ENCODE results near the gene MPRIP. TPM values are rescaled to one million over a fixed set of nuclear protein-coding genes. Genes with fewer than 3 reads are reported as not detected.

Gene MPRIP
- total RNA-seq, 1 experiment from 2014 or later: 443 TPM

GRCh38 chr17:17173921-17174320, 131.7 kb downstream of the MPRIP start:
- CTCF ChIA-PET: no interaction called here

DNA sequence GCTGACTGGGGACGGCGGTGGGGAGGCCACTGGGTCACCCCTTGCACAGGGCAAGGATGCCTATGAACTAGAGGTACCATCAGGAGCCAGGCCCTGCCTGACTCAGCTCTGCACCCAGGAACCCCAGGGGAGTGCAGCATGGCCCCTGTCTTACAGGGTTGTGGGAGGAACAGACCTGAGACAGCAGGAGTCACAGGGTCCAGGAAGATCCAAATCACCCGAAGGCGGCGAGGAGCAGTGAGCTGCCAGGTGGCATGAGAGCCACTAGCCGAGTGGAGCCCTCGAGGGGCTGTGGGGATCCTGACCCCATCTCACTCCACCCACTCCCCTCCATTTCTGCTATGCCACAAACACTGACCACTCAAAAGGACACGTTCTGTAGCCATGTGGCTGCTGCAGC, 133.1 kb downstream of the MPRIP start:
- H4K20me1 ChIP-seq (ENCODE audit: insufficient read depth): peaks cover 42% of the 10 kb centered on the region
- H3K4me3 ChIP-seq: no peak overlapping the region
- DNase-seq: no peak
- H3F3A ChIP-seq (ENCODE audit: insufficient read depth, low read depth): peaks cover 72% of the 10 kb centered on the region
- H3K4me1 ChIP-seq (replicated peaks; ENCODE audit: insufficient read depth): no peaks in the 10 kb centered on the region
- POLR2A ChIA-PET (ENCODE audit: unreplicated experiment): interaction anchor here (0.8 kb wide), 1 partner anchor 56 kb away, joined by 3 read pairs; no protein-coding TSS in a partner anchor
- intact Hi-C loops (cut with micrococcal nuclease; ENCODE audit: unreplicated experiment): no loop called here
- no peaks in the 10 kb centered on the region for H3K79me2 ChIP-seq (ENCODE audit: low read depth)
- no TSS peak for BruUV-seq (replicated peaks)
- CTCF ChIA-PET: no interaction called here
- TF ChIP-seq, protein P1, sequence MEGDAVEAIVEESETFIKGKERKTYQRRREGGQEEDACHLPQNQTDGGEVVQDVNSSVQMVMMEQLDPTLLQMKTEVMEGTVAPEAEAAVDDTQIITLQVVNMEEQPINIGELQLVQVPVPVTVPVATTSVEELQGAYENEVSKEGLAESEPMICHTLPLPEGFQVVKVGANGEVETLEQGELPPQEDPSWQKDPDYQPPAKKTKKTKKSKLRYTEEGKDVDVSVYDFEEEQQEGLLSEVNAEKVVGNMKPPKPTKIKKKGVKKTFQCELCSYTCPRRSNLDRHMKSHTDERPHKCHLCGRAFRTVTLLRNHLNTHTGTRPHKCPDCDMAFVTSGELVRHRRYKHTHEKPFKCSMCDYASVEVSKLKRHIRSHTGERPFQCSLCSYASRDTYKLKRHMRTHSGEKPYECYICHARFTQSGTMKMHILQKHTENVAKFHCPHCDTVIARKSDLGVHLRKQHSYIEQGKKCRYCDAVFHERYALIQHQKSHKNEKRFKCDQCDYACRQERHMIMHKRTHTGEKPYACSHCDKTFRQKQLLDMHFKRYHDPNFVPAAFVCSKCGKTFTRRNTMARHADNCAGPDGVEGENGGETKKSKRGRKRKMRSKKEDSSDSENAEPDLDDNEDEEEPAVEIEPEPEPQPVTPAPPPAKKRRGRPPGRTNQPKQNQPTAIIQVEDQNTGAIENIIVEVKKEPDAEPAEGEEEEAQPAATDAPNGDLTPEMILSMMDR (conservative IDR thresholded peaks at IDR 0.05): no peak
- TF ChIP-seq EZH2 (IDR thresholded peaks at IDR 0.05; ENCODE audit: low read depth): no peak
- peaks cover 69% of the 10 kb centered on the region for H3K36me3 ChIP-seq (ENCODE audit: low read depth)
- no peak overlapping the region for H2AFZ ChIP-seq
- no peaks in the 10 kb centered on the region for H3K9me3 ChIP-seq (ENCODE audit: insufficient read depth, low read depth)
- no peaks in the 10 kb centered on the region for H3K9me2 ChIP-seq (ENCODE audit: insufficient read depth)
- H3K27me3 ChIP-seq (ENCODE audit: insufficient read depth, low read depth): no peaks in the 10 kb centered on the region
- H3K4me2 ChIP-seq: no peak overlapping the region
- H3K27ac ChIP-seq: no peak overlapping the region

More at GRCh38 chr17:17173921-17174320, 131.7 kb downstream of the MPRIP start:
- Histone ChIP-seq H3K27me3 (ENCODE audit: insufficient read depth, low read depth) (no peaks in the 10 kb centered on the region), H2AFZ (no peak overlapping the region), H3K4me1 (replicated peaks; ENCODE audit: insufficient read depth) (no peaks in the 10 kb centered on the region), H3K79me2 (ENCODE audit: low read depth) (no peaks in the 10 kb centered on the region), H3K27ac (no peak overlapping the region), H3K4me2 (no peak overlapping the region), H4K20me1 (ENCODE audit: insufficient read depth) (peaks cover 41% of the 10 kb centered on the region), H3K4me3 (no peak overlapping the region), H3K9me2 (ENCODE audit: insufficient read depth) (no peaks in the 10 kb centered on the region), H3F3A (ENCODE audit: insufficient read depth, low read depth) (peaks cover 68% of the 10 kb centered on the region), H3K9me3 (ENCODE audit: insufficient read depth, low read depth) (no peaks in the 10 kb centered on the region), H3K36me3 (ENCODE audit: low read depth) (peaks cover 72% of the 10 kb centered on the region)
- no peak for TF ChIP-seq EZH2 (IDR thresholded peaks at IDR 0.05; ENCODE audit: low read depth)
- TF ChIP-seq, protein P1 (conservative IDR thresholded peaks at IDR 0.05): no peak
- no TSS peak for BruUV-seq (replicated peaks)
- intact Hi-C loops (cut with micrococcal nuclease; ENCODE audit: unreplicated experiment): no loop called here
- no peak for DNase-seq
- POLR2A ChIA-PET (ENCODE audit: unreplicated experiment): no interaction called here

DNA sequence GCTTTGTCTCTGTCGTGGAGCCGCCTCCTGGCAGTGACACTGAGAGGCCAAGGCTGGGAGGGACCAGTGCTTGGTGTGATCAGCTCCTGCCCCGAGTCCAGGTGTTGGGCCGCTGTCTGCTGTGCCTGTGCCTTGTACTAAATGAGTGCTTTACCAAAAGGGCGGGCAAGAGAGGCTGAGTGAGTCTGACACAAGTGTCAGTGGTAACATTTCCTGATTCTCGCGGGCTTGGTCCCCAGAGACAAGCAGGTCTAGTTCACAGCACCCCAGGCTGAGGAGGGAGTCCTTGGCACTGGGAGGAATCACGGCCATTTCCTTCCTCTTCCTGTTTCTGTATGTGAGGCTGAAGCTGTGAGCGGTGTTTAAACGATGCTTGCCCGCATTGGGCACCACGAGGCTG, 133.7 kb downstream of the MPRIP start:
- Histone ChIP-seq H3K9me3 (ENCODE audit: insufficient read depth, low read depth) (no peaks in the 10 kb centered on the region), H3K4me1 (replicated peaks; ENCODE audit: insufficient read depth) (no peaks in the 10 kb centered on the region), H3F3A (ENCODE audit: insufficient read depth, low read depth) (peaks cover 75% of the 10 kb centered on the region), H3K36me3 (ENCODE audit: low read depth) (peaks cover 68% of the 10 kb centered on the region), H4K20me1 (ENCODE audit: insufficient read depth) (peaks cover 42% of the 10 kb centered on the region), H3K79me2 (ENCODE audit: low read depth) (no peaks in the 10 kb centered on the region), H3K9me2 (ENCODE audit: insufficient read depth) (no peaks in the 10 kb centered on the region), H3K4me3 (no peak overlapping the region), H3K27ac (no peak overlapping the region), H2AFZ (no peak overlapping the region), H3K27me3 (ENCODE audit: insufficient read depth, low read depth) (no peaks in the 10 kb centered on the region), H3K4me2 (no peak overlapping the region)
- ChIA-PET POLR2A (ENCODE audit: unreplicated experiment) (no interaction called here), CTCF (no interaction called here)
- BruUV-seq (replicated peaks): no TSS peak
- no peak for DNase-seq
- TF ChIP-seq, protein P1 (conservative IDR thresholded peaks at IDR 0.05): no peak
- TF ChIP-seq EZH2 (IDR thresholded peaks at IDR 0.05; ENCODE audit: low read depth): no peak
- intact Hi-C loops (cut with micrococcal nuclease; ENCODE audit: unreplicated experiment): no loop called here

Data from PC-9 (cell line).